ENCODE measurements around the gene CHIA.

- TF ChIP-seq PHF8 (CRISPR knock-in tag; IDR thresholded peaks at IDR 0.05), result no peak
- TF ChIP-seq KLF9 (CRISPR knock-in tag; IDR thresholded peaks at IDR 0.05; ENCODE audit: low read depth), result no peak
- no peak for TF ChIP-seq ZNF274 (CRISPR knock-in tag; IDR thresholded peaks at IDR 0.05)
- no peak for TF ChIP-seq PTBP1 (IDR thresholded peaks at IDR 0.05; ENCODE audit: low read depth, low read length, poor library complexity, severe bottlenecking)
- TF ChIP-seq, protein P1, sequence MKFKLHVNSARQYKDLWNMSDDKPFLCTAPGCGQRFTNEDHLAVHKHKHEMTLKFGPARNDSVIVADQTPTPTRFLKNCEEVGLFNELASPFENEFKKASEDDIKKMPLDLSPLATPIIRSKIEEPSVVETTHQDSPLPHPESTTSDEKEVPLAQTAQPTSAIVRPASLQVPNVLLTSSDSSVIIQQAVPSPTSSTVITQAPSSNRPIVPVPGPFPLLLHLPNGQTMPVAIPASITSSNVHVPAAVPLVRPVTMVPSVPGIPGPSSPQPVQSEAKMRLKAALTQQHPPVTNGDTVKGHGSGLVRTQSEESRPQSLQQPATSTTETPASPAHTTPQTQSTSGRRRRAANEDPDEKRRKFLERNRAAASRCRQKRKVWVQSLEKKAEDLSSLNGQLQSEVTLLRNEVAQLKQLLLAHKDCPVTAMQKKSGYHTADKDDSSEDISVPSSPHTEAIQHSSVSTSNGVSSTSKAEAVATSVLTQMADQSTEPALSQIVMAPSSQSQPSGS (CRISPR knock-in tag; IDR thresholded peaks at IDR 0.05), result no peak
- no peak for TF ChIP-seq HDAC1 (CRISPR knock-in tag; IDR thresholded peaks at IDR 0.05)
These were observed 41.5 kb downstream of the CHIA start for GRCh38 chr1:111332190-111332589.

Measured in HepG2 (cell line).